HG02852 (cell line): ENCODE results near the gene LAMB4.

Experiments
- ATAC-seq: cut with Tn5 transposase; IDR thresholded peaks from one replicate; pipeline ENCODE4 v1.9.1; 2021; ENCODE audit warnings: mild to moderate bottlenecking, moderate library complexity; ENCODE audit not compliant: unreplicated experiment

The LAMB4 gene

GRCh38 chr7:108018668-108019067, 111.5 kb downstream of the LAMB4 start:
- no peak for ATAC-seq

GRCh38 chr7:108017776-108018151, 112.4 kb downstream of the LAMB4 start:
- no peak for ATAC-seq

GRCh38 chr7:108016841-108017775, 113.1 kb downstream of the LAMB4 start:
- ATAC-seq, result no peak

- ATAC-seq, result no peak
Observed at GRCh38 chr7:108015740-108016139, 114.4 kb downstream of the LAMB4 start.

- no peak for ATAC-seq
Observed at GRCh38 chr7:108014747-108015682, 115.1 kb downstream of the LAMB4 start.

- ATAC-seq, result no peak
Observed at GRCh38 chr7:108014215-108014614, 115.9 kb downstream of the LAMB4 start.

GRCh38 chr7:108012499-108013430, 117.4 kb downstream of the LAMB4 start:
- ATAC-seq, result no peak

- no peak for ATAC-seq
Observed at GRCh38 chr7:108010377-108010776, 119.8 kb downstream of the LAMB4 start.

- ATAC-seq, result no peak
Observed at GRCh38 chr7:108009873-108010272, 120.3 kb downstream of the LAMB4 start.

GRCh38 chr7:108008827-108009226, 121.3 kb downstream of the LAMB4 start:
- no peak for ATAC-seq

GRCh38 chr7:108008240-108008639, 121.9 kb downstream of the LAMB4 start:
- no peak for ATAC-seq

GRCh38 chr7:108007762-108008161, 122.4 kb downstream of the LAMB4 start:
- ATAC-seq, result no peak

GRCh38 chr7:108007261-108007660, 122.9 kb downstream of the LAMB4 start:
- no peak for ATAC-seq

GRCh38 chr7:108004220-108005142, 125.7 kb downstream of the LAMB4 start:
- ATAC-seq, result no peak

- ATAC-seq, result no peak
Observed at GRCh38 chr7:108003599-108003935, 126.6 kb downstream of the LAMB4 start.

- no peak for ATAC-seq
Observed at GRCh38 chr7:108002726-108003598, 127.2 kb downstream of the LAMB4 start, which contains the start of gene LAMB1. LAMB1 (minus strand) TSS chr7:108003161; CDS start chr7:108002885, 276 bp downstream.

- no peak for ATAC-seq
Observed at GRCh38 chr7:108001764-108002725, 128.1 kb downstream of the LAMB4 start.
